SIG-M5 (cell line): ENCODE results near the gene TAS2R13.

ENCODE experiments used
- DNase-seq: peaks from one replicate; lab custom pipeline; 2025; lab: John Stamatoyannopoulos, UW

TAS2R13 gene

DNA sequence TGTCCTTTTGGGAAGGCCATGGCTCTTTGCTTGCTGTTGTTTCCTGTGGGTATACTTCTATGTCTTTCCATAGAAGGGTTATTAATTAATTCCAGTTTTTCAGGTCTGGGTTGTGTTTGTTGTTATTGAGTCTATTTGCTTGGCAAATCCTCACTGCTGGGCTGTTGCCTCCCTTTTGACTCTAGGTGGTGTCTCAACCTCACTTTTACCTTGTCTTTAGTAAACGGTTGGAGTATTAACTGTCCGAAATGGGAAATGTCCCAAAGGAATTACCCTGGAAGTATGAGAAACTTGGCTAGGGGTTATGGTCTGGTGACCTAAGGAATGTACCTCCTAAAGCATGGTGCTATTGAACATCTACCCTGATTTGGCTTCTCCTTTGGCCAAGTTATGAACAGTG is 42.0 kb downstream of the TAS2R13 start:
- DNase-seq, result no peak

DNA sequence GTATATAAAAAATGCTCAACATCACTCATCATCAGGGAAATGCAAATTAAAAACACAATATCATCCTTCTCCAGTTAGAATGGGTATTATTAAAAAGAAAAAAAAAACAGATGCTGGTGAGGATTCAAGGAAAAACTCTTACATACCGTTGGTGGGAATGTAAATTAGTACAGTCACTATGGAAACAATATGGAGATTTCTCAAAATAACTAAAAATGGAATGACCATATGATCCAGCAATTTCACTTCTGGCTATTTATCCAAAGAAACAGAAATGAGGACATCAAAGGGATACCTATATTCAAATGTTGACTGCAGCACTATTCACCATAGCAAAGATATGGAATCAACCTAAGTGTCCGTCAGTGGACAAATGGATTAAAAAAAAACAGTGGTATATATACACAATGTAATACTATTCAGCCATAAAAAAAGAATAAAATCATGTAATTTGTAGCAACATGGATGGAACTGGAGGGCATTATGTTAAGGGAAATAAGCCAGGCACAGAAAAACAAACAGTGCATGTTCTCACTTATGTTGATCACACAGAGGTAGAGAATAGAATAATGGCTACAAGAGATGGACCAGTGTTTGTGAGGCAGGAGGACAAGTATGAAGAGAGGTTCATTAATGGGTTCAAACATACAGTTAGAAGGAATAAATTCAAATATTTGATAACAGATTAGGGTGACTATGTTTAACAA is 45.7 kb downstream of the TAS2R13 start:
- DNase-seq, result no peak

GRCh38 chr12:10861366-10861765 is 48.0 kb downstream of the TAS2R13 start:
- DNase-seq, result no peak
